SK-N-SH (cell line): Measurements from ENCODE around the gene ELF5. TPM values are rescaled to one million over a fixed set of nuclear protein-coding genes. Genes with fewer than 3 reads are reported as not detected.

Experiments used
- CTCF ChIA-PET: fragments of 300-600, 350-600 bp; formaldehyde crosslinking; extraction: SDS; loops from one replicate; lab custom pipeline; 2021; lab: Yijun Ruan, JAX
- POLR2A ChIA-PET: fragments of 350-600 bp; sonication (Branson Sonifier 250); formaldehyde crosslinking; extraction: SDS; loops from one replicate; lab custom pipeline; 2020; ENCODE audit warnings: antibody characterized with exemption, inconsistent platforms; lab: Yijun Ruan, JAX
- DNase-seq: peaks from one replicate; pipeline ENCODE4 v3.0.0; 2012
- H2AFZ ChIP-seq: fragments of 200-600 bp; sonication (generic); 2 replicates; pipeline ENCODE4 v1.8.1; 2016; ENCODE audit warnings: antibody characterized with exemption, mild to moderate bottlenecking, low read depth
- H3F3A ChIP-seq: fragments of 200-600 bp; sonication (generic); replicated peaks from 2 replicates; pipeline ENCODE3; 2016; ENCODE audit warnings: antibody characterized with exemption, mild to moderate bottlenecking; ENCODE audit not compliant: insufficient read depth
- H3K27ac ChIP-seq, 2 experiments: fragments of 200-500 bp in 1 of 2; fragments of 200-600 bp in 1 of 2; sonication (Bioruptor generic) in 1 of 2; sonication (generic), shearing (Covaris generic) in 1 of 2; 2 replicates each; pipeline versions ENCODE4 v1.5.1 to v1.6.1; 2014 to 2016; ENCODE audit warnings: low read depth in 2 of 2, inconsistent platforms in 1 of 2, low read length in 1 of 2, mild to moderate bottlenecking in 1 of 2, mixed read lengths in 1 of 2
- H3K27me3 ChIP-seq: fragments of 200-600 bp; sonication (generic), shearing (Covaris generic); 2 replicates; pipeline ENCODE4 v1.6.1; 2016; ENCODE audit warnings: mixed run types; ENCODE audit not compliant: insufficient read depth
- H3K36me3 ChIP-seq, 2 experiments: fragments of 200-500 bp in 1 of 2; fragments of 200-600 bp in 1 of 2; sonication (Bioruptor generic) in 1 of 2; sonication (generic) in 1 of 2; replicated peaks in 1 of 2; 2 replicates each; pipeline versions ENCODE3 to v1.5.1; 2014 to 2016; ENCODE audit warnings: low read length in 1 of 2, mild to moderate bottlenecking in 1 of 2; ENCODE audit not compliant: insufficient read depth in 2 of 2, control insufficient read depth in 1 of 2
- H3K4me1 ChIP-seq, 2 experiments: fragments of 200-500 bp in 1 of 2; fragments of 200-600 bp in 1 of 2; sonication (Bioruptor generic) in 1 of 2; sonication (generic), shearing (Covaris generic) in 1 of 2; 2 replicates each; pipeline versions ENCODE4 v1.5.1 to v1.6.1; 2014 to 2016; ENCODE audit warnings: low read depth in 1 of 2, low read length in 1 of 2, mixed run types in 1 of 2; ENCODE audit not compliant: insufficient read depth in 2 of 2, control insufficient read depth in 1 of 2
- H3K4me2 ChIP-seq: fragments of 200-600 bp; sonication (generic), shearing (Covaris generic); 2 replicates; pipeline ENCODE4 v1.6.1; 2017; ENCODE audit warnings: mixed run types
- H3K4me3 ChIP-seq, 2 experiments: fragments of 200-500 bp in 1 of 2; fragments of 200-600 bp in 1 of 2; sonication (Bioruptor generic) in 1 of 2; sonication (generic), shearing (Covaris generic) in 1 of 2; 2 replicates each; pipeline versions ENCODE4 v1.5.1 to v1.8.1; 2014 to 2016; ENCODE audit warnings: low read depth in 2 of 2, inconsistent platforms in 1 of 2, low read length in 1 of 2, mild to moderate bottlenecking in 1 of 2, mixed read lengths in 1 of 2, moderate library complexity in 1 of 2
- H3K79me2 ChIP-seq: fragments of 200-600 bp; sonication (generic); 2 replicates; pipeline ENCODE4 v1.8.1; 2017; ENCODE audit warnings: mild to moderate bottlenecking; ENCODE audit not compliant: insufficient read depth
- H3K9ac ChIP-seq: fragments of 200-600 bp; sonication (generic); 2 replicates; pipeline ENCODE4 v1.6.1; 2017; ENCODE audit warnings: mixed run types
- H3K9me2 ChIP-seq: fragments of 200-600 bp; sonication (generic); 2 replicates; pipeline ENCODE4 v1.6.1; 2017; ENCODE audit warnings: mixed run types
- H3K9me3 ChIP-seq: fragments of 200-600 bp; sonication (generic); 2 replicates; pipeline ENCODE4 v1.6.1; 2017; ENCODE audit warnings: mixed run types, mild to moderate bottlenecking, moderate library complexity
- H4K20me1 ChIP-seq: fragments of 200-600 bp; sonication (generic); 2 replicates; pipeline ENCODE4 v1.6.1; 2017; ENCODE audit warnings: mild to moderate bottlenecking, mixed run types; ENCODE audit not compliant: insufficient read depth
- CTCF ChIP-seq: fragments of 200-600 bp; sonication (generic); IDR thresholded peaks from 2 replicates; pipeline ENCODE4 v1.6.1; 2017; ENCODE audit warnings: antibody characterized with exemption, mild to moderate bottlenecking, moderate library complexity
- EZH2phosphoT487 ChIP-seq: fragments of 200-600 bp; sonication (generic); IDR thresholded peaks from 2 replicates; pipeline ENCODE4 v1.6.1; 2017; ENCODE audit warnings: low read depth, mixed run types, mild to moderate bottlenecking, antibody characterized with exemption, moderate library complexity, borderline replicate concordance
- FOXJ3 ChIP-seq: sonication (generic); formaldehyde crosslinking; IDR thresholded peaks from 2 replicates; pipeline ENCODE4 v1.5.1; 2020; ENCODE audit warnings: mild to moderate bottlenecking, missing genetic modification reagents
- IRF3 ChIP-seq: fragments of 150-350 bp; IDR thresholded peaks from 2 replicates; pipeline ENCODE4 v1.6.1; 2016; ENCODE audit warnings: mild to moderate bottlenecking, low read depth, low read length
- JUND ChIP-seq: IDR thresholded peaks from 2 replicates; pipeline ENCODE4 v1.4.0; 2012
- NRF1 ChIP-seq: IDR thresholded peaks from 2 replicates; pipeline ENCODE4 v1.6.1; 2012; ENCODE audit warnings: low read depth, mild to moderate bottlenecking, low read length
- PBX3 ChIP-seq: IDR thresholded peaks from 2 replicates; pipeline ENCODE4; 2012
- RAD21 ChIP-seq: IDR thresholded peaks from 2 replicates; pipeline ENCODE4 v1.6.1; 2012; ENCODE audit warnings: mild to moderate bottlenecking, low read length
- RFX5 ChIP-seq: IDR thresholded peaks from 2 replicates; pipeline ENCODE4 v1.6.1; 2012; ENCODE audit warnings: mild to moderate bottlenecking, improper control_type of control experiment, low read length
- SIN3A ChIP-seq: IDR thresholded peaks from 2 replicates; pipeline ENCODE4 v1.6.1; 2012; ENCODE audit warnings: low read depth, mild to moderate bottlenecking, low read length, moderate library complexity, borderline replicate concordance
- SMC3 ChIP-seq: IDR thresholded peaks from 2 replicates; pipeline ENCODE4 v1.6.1; 2012; ENCODE audit warnings: low read depth, low read length, improper control_type of control experiment
- TAF1 ChIP-seq: IDR thresholded peaks from 2 replicates; pipeline ENCODE4 v1.6.1; 2012; ENCODE audit warnings: low read depth, mild to moderate bottlenecking, low read length, moderate library complexity, borderline replicate concordance
- USF1 ChIP-seq: IDR thresholded peaks from 2 replicates; pipeline ENCODE4 v1.4.0; 2012; ENCODE audit warnings: low read depth, borderline replicate concordance
- YY1 ChIP-seq: IDR thresholded peaks from 2 replicates; pipeline ENCODE4 v1.4.0; 2012; ENCODE audit warnings: low read depth, mild to moderate bottlenecking
- ZBTB33 ChIP-seq: IDR thresholded peaks from 2 replicates; pipeline ENCODE4 v1.4.0; 2012; ENCODE audit warnings: low read depth, borderline replicate concordance
- WGBS: methylation state at CpG from one replicate; pipeline ENCODE4 v1.1.6; 2017; ENCODE audit warnings: low lambda C conversion rate; 5-methylcytosine and 5-hydroxymethylcytosine counted together
- polyA plus RNA-seq, 3 experiments: library from polyadenylated mRNA; depleted of rRNA; stranded (reverse); fragments of >200 nt; gene quantifications; 2 replicates each; pipeline ENCODE4 v1.2.3, GENCODE V29; 2012

The ELF5 gene
- polyA plus RNA-seq, 1 of the 3 experiments (the other 2 are of a cell fraction), result not detected

- Histone ChIP-seq H3K79me2 (no peaks in the 10 kb centered on the region), H3K9me3 (no peaks in the 10 kb centered on the region), H3K9ac (no peak overlapping the region), H3K9me2 (no peaks in the 10 kb centered on the region), H3K36me3 (peaks cover 63 to 85% of the 10 kb centered on the region in 2 experiments), H3K27ac (no peak overlapping the region), H2AFZ (no peak overlapping the region), H3K4me3 (no peak overlapping the region), H3F3A (no peaks in the 10 kb centered on the region), H3K4me1 (no peaks in the 10 kb centered on the region), H3K4me2 (no peak overlapping the region), H4K20me1 (no peaks in the 10 kb centered on the region), H3K27me3 (no peaks in the 10 kb centered on the region)
- CTCF ChIA-PET, result interaction anchor here (0.9 kb wide), 1 partner anchor 35 kb away, joined by 4 read pairs; no protein-coding TSS in a partner anchor
- DNase-seq, result no peak
- no peak for TF ChIP-seq RFX5
- TF ChIP-seq SMC3, result no peak
- no peak for TF ChIP-seq USF1
- TF ChIP-seq ZBTB33, result no peak
- no peak for TF ChIP-seq CTCF
- no peak for TF ChIP-seq IRF3
- no peak for TF ChIP-seq NRF1
- no peak for TF ChIP-seq FOXJ3 (CRISPR knock-in tag)
- no peak for TF ChIP-seq PBX3
- no peak for TF ChIP-seq SIN3A
- no peak for TF ChIP-seq EZH2phosphoT487
- no peak for TF ChIP-seq RAD21
- TF ChIP-seq YY1, result no peak
- no peak for TF ChIP-seq JUND
- TF ChIP-seq TAF1, result no peak
- 97% methylated on average over 3 of the region's 3 CpGs for WGBS
- POLR2A ChIA-PET, result no interaction called here
Measured at GRCh38 chr11:34459507-34460162, 54.0 kb downstream of the ELF5 start.
